GM12872 (cell line): ENCODE results near the gene SPTLC2.

Source experiments
- CTCF ChIP-seq: IDR thresholded peaks from 3 replicates; pipeline ENCODE4 v1.5.1; 2011; ENCODE audit warnings: low read depth, mild to moderate bottlenecking, low read length, moderate library complexity; ENCODE audit not compliant: insufficient read depth

Gene SPTLC2

DNA sequence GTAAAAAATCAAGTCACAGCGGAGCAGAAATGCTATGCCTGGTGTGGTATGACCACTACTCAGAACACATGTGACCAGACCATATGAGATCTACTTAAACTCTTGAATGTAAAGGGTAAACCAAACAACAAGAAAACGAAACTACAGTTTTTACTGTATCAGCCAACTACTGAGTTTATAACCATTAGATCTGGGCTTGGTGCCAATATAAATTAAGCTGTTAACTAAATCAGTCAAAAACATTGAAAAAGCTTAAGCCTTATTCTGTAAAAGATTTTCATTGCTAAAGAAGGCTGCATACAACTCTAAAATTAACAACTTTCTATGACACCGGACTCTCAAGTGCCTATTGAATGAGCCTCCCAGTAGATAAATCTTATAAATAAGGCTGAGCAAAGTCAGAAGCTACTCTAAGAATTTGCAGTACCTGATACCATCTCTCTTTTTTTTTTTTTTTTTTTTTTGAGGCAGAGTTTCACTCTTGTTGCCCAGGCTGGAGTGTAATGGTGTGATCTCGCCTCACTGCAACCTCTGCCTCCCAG is 35.4 kb downstream of the SPTLC2 start:
- no peak for TF ChIP-seq CTCF

GRCh38 chr14:77580477-77580876 is 36.0 kb downstream of the SPTLC2 start:
- no peak for TF ChIP-seq CTCF

- no peak for TF ChIP-seq CTCF
Observed at GRCh38 chr14:77579780-77580179, 36.7 kb downstream of the SPTLC2 start.

- no peak for TF ChIP-seq CTCF
Observed at GRCh38 chr14:77579065-77579464, 37.4 kb downstream of the SPTLC2 start.

DNA sequence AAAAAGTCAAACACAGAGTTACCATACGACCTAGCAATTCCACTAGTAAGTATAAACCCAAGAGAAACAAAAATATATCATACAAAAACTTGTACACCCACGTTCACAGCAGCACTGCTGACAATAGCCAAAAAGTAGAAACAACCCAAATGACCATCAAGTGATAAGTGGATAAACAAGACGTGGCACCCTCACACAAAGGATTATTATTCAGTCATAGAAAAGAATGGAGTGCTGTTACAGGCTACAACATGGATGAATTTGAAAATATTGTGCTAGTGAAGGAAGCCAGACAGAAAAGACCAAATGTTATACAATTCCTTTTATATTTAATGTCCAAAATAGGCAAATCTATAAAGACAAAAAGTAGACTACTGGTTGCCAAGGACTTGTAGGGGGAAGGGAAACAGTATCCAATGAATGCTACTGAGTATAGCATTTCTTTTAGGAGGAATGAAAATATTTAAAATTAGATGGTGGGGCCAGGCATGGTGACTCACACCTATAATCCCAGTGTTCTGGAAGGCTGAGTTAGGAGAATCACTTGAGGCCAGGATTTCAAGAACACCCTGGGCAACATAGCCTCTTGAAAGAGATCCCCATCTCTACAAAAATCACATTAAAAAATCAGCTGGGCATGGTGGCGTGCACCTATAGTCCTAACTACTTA is 41.9 kb downstream of the SPTLC2 start:
- TF ChIP-seq CTCF, result no peak

- TF ChIP-seq CTCF, result no peak
Observed at GRCh38 chr14:77573964-77574363, 42.5 kb downstream of the SPTLC2 start.

DNA sequence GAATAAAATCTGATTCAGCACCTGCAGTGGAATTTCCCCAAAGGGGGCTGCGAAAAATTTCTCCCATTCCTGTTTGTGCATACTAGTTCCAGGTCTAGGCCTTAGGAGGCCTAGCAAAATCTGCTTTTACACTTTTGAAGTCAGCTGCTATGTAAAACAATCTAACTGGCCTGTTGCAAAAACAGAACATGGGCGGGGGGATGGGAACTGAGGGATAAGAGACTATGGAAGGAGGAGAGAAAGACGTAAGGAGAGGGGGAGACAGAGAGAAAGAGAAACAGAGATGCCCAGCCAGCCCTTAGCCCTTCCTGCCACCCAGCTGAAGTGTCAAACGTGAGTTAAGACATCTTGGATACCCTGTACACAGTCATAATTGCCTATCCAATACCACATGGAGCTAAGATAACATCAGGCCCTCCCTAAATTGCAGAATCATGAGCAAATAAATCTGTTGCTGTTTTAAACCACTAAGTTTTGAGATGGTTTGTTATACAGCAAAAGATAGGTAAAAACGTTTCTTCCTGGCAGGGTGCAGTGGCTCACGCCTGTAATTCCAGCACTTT is 45.6 kb downstream of the SPTLC2 start:
- no peak for TF ChIP-seq CTCF
